Ascending aorta (tissue), 2 donors: Measurements from ENCODE around the gene PSKH1. TPM values are rescaled to one million over a fixed set of nuclear protein-coding genes. Genes with fewer than 3 reads are reported as not detected.
A peak's percentile ranks its signal among the peaks of the same experiment; 100 is the strongest.
"Not testable (repeated sequence)": the region's sequence is repeated elsewhere in the genome, so short reads cannot be mapped to it uniquely, and the experiment has no call there.

Experiments used
- DNase-seq, 2 donors: peaks; one replicate each; pipeline ENCODE4 v3.0.0-alpha.2; 2019; ENCODE audit warnings: low spot score in 2 of 2
- H3K27ac ChIP-seq, 2 donors: fragments of 200-600 bp; sonication (generic); one replicate each; pipeline ENCODE4 v1.5.1; 2016 to 2017; ENCODE audit warnings: mild to moderate bottlenecking in 1 of 2
- H3K27me3 ChIP-seq: fragments of 200-600 bp; sonication (generic); one replicate; pipeline ENCODE4 v1.5.1; 2017
- H3K36me3 ChIP-seq, 2 donors: fragments of 200-600 bp; sonication (generic); one replicate each; pipeline ENCODE4 v1.5.1; 2016
- H3K4me1 ChIP-seq, 2 donors: fragments of 200-600 bp; sonication (generic); one replicate each; pipeline ENCODE4 v1.5.1; 2016 to 2017; ENCODE audit warnings: mild to moderate bottlenecking in 1 of 2
- H3K4me3 ChIP-seq, 2 donors: fragments of 200-600 bp; sonication (generic); one replicate each; pipeline ENCODE4 v1.5.1; 2016 to 2017; ENCODE audit warnings: mild to moderate bottlenecking in 1 of 2
- H3K9me3 ChIP-seq, 2 donors: fragments of 200-600 bp; sonication (generic); one replicate each; pipeline ENCODE4 v1.5.1; 2016
- intact Hi-C: fragments of 100-400 bp; cut with DNase I; formaldehyde crosslinking; loops from one replicate; pipeline ENCODE4 v1.15.1; 2023
- total RNA-seq: library from RNA; depleted of rRNA; stranded (reverse); fragments of >200 nt; gene quantifications from one replicate; pipeline ENCODE4 v1.1.0, GENCODE V29; 2016
- TF ChIP-seq, protein P1 (sequence below), 3 experiments: fragments of 200-600 bp in 2 of 3; fragments of 450-650 bp in 1 of 3; sonication (generic) in 2 of 3; IDR thresholded peaks; one replicate each; pipeline ENCODE4 v1.5.1; 2016 to 2019; ENCODE audit warnings: antibody characterized with exemption in 3 of 3, mild to moderate bottlenecking in 1 of 3, moderate library complexity in 1 of 3

PSKH1 gene
- total RNA-seq, 1 donor from 2014 or later, result 41.0 TPM

DNA sequence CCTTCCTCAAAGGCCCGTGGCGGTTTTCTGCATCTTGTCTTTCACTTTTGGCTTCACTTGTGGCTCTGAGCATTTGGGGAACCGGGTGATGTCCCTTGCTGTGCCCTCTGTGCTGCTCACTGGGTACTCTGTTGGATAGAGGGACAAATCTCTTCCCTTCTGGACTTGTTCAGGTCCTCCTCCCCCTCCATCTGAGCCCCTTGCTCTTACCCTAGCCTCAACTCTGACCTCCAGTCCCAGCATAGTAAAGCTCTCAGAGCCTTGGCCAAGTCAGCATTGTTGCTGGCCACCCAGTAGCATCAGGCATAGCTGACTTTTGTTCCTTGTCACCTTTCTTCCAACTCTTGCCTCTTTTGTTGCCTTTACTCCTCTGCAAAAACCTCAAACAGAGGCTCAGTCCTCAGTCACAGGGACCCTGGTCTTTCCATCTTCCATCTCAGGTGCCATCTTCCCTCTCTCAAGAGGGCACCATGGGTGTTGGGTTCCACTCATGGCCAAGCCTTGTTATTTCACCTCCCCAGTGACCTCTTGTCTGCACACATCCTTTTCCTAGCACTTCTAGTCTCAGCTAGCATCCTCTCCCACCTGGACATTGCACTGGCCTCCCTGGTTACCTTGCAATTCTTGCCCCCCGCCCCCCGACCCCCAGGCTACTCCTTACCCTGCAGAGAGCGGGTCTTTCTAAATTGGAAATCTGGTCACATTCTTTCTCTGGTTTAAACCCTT lies 44.0 kb downstream of the PSKH1 start:
- peaks cover 7 to 16% of the 10 kb centered on the region in 2 donors for H3K4me1 ChIP-seq
- intact Hi-C loops, result loop anchor here (1.0 to 10.0 kb wide), 3 partner anchors 31 to 410 kb away; partner anchors contain the start of genes RIPOR1 and SLC12A4
- TF ChIP-seq, protein P1, sequence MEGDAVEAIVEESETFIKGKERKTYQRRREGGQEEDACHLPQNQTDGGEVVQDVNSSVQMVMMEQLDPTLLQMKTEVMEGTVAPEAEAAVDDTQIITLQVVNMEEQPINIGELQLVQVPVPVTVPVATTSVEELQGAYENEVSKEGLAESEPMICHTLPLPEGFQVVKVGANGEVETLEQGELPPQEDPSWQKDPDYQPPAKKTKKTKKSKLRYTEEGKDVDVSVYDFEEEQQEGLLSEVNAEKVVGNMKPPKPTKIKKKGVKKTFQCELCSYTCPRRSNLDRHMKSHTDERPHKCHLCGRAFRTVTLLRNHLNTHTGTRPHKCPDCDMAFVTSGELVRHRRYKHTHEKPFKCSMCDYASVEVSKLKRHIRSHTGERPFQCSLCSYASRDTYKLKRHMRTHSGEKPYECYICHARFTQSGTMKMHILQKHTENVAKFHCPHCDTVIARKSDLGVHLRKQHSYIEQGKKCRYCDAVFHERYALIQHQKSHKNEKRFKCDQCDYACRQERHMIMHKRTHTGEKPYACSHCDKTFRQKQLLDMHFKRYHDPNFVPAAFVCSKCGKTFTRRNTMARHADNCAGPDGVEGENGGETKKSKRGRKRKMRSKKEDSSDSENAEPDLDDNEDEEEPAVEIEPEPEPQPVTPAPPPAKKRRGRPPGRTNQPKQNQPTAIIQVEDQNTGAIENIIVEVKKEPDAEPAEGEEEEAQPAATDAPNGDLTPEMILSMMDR (IDR thresholded peaks at IDR 0.05), result no peak
- DNase-seq, result peak in 1 of 2 donors; percentile 44
- peak overlapping the region; percentile 88 to 92 for H3K27ac ChIP-seq
- peak overlapping the region; percentile 65 to 85 for H3K4me3 ChIP-seq
- no peaks in the 10 kb centered on the region for H3K9me3 ChIP-seq
- peaks cover 7 to 23% of the 10 kb centered on the region in 2 donors for H3K36me3 ChIP-seq
- no peaks in the 10 kb centered on the region for H3K27me3 ChIP-seq

DNA sequence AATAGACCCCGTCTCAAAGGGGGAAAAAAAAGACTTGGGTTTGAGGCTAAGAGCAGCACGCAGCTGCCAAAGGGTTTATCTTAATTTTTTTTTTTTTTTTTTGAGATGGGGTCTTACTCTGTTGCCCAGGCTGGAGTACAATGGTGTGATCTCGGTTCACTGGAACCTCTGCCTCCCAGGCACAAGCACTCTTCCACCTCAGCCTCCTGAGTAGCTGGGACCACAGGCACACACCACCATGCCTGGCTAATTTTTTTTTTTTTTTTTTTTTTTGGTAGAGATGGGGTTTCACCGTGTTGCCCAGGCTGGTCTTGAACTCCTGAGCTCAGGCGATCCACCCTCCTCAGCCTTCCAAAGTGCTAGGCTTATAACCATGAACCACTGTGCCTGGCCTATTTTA lies 44.7 kb downstream of the PSKH1 start:
- Histone ChIP-seq H3K36me3 (peaks cover 11 to 30% of the 10 kb centered on the region in 2 donors), H3K4me1 (peaks cover 7 to 16% of the 10 kb centered on the region in 2 donors), H3K27ac (peak overlapping the region in 1 of 2 donors; percentile 92), H3K4me3 (peak overlapping the region in 1 of 2 donors; percentile 65)
- not testable (repeated sequence) for H3K9me3 ChIP-seq, H3K27me3 ChIP-seq, DNase-seq
- intact Hi-C loops, result loop anchor here (5.0 to 10.0 kb wide), 2 partner anchors 213 to 410 kb away; partner anchors contain the start of gene RIPOR1

DNA sequence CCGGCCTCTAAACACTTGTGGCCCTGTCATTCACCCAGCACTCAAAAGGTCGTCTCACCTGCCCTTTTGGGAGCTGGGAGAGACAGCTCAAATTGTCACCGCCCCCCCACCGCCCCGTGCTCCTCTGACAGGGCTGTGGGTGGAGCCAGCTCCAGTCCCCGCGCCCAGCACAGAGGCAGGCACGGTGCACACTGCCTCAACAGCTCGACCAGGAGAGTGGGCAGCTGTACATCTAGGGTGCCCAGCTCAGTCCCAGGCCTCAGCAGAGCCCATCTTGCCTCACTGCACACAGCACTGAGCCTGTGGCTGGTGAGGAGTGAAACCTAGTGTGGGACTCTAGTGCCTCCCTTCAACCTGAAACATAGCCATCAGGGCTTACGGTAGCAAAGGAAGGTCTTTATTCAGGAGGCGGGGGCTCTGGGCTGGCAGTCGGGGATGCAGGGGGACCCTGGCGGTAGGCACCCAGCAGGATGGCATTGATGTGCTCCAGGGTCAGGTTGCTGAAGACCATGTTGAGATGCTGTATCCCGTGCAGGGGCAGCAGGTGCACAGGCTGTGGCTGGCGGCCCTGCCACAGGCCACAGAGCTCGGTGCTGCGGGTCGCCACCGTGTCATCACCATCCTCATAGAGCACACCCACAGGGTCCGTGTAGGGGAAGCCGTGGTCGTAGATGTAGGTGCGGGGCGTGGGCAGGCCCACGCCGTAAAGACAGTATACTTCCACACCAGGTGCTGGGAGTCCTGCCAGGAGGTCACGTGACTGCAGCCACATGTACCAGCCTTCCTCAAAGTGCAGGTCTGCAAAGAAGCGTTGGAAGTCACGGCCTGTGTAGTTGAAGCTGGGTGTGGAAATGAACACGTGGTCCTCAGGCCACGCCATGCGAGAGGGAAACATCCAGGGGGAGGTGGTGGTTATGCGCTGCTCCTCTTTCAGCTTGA lies 46.7 kb downstream of the PSKH1 start:
- intact Hi-C loops, result loop anchor here (5.0 to 10.0 kb wide), 4 partner anchors 122 to 1015 kb away; partner anchors contain the start of genes RIPOR1 and RRAD
- Histone ChIP-seq H3K4me1 (peaks cover 10 to 25% of the 10 kb centered on the region in 2 donors), H3K36me3 (peaks cover 16 to 39% of the 10 kb centered on the region in 2 donors), H3K27ac (peak overlapping the region in 1 of 2 donors; percentile 17), H3K9me3 (no peaks in the 10 kb centered on the region), H3K4me3 (no peak overlapping the region), H3K27me3 (no peaks in the 10 kb centered on the region)
- TF ChIP-seq, protein P1 (IDR thresholded peaks at IDR 0.05), result no peak
- no peak for DNase-seq

DNA sequence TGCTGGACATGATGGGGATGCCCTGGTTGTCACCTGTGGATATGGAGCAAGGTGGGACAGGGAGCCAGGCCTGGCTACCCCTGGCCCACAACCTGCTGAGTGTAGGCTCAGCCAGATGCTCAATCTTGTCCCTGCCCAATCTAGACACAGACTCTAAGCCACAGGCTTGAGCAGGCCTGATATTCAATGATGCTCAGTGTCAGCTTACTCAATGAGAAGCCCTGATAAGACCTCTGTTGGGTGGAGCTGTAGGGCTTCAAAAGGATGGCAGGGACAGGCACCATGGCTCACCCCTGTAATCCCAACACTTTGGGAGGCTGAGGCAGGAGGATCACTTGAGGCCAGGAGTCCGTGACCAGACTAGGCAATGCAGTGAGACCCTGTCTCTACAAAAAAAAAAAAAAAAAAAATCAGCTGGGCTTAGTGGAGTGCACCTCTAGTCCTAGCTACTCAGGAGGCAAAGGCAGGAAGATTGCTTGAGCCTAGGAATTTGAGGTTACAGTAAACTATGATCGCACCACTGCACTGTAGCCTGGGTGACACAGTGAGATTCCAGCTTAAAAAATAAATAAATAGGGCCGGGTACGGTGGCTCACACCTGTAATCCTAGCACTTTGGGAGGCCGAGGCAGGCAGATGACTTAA lies 47.5 kb downstream of the PSKH1 start:
- no peak for DNase-seq
- intact Hi-C loops, result loop anchor here (5.0 to 10.0 kb wide), 2 partner anchors 123 to 1016 kb away; partner anchors contain the start of gene RRAD
- TF ChIP-seq, protein P1 (IDR thresholded peaks at IDR 0.05), result no peak
- Histone ChIP-seq H3K27ac (no peak overlapping the region), H3K36me3 (peaks cover 24 to 47% of the 10 kb centered on the region in 2 donors), H3K4me3 (no peak overlapping the region), H3K4me1 (peaks cover 10 to 18% of the 10 kb centered on the region in 2 donors), H3K27me3 (no peaks in the 10 kb centered on the region), H3K9me3 (no peaks in the 10 kb centered on the region)

DNA sequence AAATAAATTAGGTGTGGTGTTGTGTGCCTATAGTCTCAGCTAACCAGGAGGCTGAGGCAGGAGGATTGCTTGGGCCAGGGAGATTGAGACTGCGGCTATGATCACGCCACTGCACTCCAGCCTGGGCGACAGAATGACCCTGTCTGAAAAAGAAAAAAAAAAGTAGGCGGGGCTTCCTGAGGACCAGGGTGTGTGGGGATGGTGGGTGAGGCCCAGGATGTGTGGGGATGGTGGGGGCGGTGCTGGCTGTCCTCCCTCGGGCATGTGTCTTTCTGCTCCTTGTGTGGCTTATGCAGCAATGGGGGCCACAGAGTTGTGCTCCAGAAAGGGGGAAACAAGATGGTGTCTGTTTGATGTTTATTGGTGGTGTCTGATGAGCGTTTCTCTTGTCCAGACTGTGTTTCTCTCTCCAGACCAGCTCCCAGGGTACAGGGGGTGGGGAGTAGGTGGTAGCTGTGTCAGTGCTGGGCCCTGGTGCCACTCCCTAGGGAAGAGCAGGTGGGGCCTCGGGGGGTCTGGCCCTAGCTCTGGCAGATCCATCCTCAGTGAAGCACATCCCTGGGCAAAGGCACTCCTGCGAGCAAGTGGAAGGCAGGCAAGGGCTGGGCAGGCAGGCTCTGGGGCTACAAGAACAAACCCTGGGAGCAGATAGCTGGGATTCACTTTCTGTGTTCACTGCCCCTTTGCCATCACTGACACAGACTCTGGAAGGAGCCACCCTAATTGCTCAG lies 48.6 kb downstream of the PSKH1 start:
- H3K27me3 ChIP-seq, result no peaks in the 10 kb centered on the region
- H3K27ac ChIP-seq, result no peak overlapping the region
- H3K36me3 ChIP-seq, result peaks cover 34 to 57% of the 10 kb centered on the region in 2 donors
- peaks cover 10 to 18% of the 10 kb centered on the region in 2 donors for H3K4me1 ChIP-seq
- intact Hi-C loops, result loop anchor here (5.0 to 10.0 kb wide), 2 partner anchors 124 to 1017 kb away; partner anchors contain the start of gene RRAD
- H3K9me3 ChIP-seq, result no peaks in the 10 kb centered on the region
- H3K4me3 ChIP-seq, result no peak overlapping the region
- DNase-seq, result no peak
- TF ChIP-seq, protein P1 (IDR thresholded peaks at IDR 0.05), result no peak
